HG02970 (cell line): ENCODE measurements around the gene C22orf23.
A peak's percentile ranks its signal among the peaks of the same experiment; 100 is the strongest.

Experiments used
- ATAC-seq: cut with Tn5 transposase; IDR thresholded peaks from one replicate; pipeline ENCODE4 v1.9.1; 2021; ENCODE audit warnings: mild to moderate bottlenecking, moderate library complexity, moderate number of reproducible peaks; ENCODE audit not compliant: unreplicated experiment, low FRiP score

C22orf23 gene

DNA sequence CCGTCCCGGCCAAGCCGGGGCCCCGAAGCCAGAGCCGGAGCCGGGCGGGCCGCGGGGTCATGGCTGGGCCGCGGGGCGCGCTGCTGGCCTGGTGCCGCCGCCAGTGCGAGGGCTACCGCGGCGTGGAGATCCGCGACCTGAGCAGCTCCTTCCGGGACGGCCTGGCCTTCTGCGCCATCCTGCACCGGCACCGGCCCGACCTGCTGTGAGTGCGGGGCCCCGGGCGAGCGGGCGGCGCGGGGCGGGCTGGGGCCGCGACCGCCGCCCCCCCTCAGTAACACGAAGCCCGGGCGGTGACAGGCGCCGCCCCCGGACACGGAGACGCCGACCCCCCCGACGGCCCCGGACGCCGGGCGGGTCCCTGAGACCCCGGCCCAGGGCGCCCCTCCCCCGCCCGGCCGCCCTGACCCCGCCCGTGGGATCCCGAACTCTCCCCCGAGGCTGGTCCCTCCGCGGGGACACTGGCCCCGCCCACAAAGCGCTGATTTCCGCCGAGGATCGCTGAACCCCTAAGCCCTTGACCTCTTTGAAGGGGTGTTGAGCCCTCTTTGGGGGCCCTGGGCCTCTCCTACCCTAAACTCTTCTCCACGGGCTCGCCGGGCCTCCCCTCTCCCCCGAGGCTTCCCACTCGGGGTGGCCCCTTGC lies 46.9 kb downstream of the C22orf23 start:
- ATAC-seq: peak; percentile 19

DNA sequence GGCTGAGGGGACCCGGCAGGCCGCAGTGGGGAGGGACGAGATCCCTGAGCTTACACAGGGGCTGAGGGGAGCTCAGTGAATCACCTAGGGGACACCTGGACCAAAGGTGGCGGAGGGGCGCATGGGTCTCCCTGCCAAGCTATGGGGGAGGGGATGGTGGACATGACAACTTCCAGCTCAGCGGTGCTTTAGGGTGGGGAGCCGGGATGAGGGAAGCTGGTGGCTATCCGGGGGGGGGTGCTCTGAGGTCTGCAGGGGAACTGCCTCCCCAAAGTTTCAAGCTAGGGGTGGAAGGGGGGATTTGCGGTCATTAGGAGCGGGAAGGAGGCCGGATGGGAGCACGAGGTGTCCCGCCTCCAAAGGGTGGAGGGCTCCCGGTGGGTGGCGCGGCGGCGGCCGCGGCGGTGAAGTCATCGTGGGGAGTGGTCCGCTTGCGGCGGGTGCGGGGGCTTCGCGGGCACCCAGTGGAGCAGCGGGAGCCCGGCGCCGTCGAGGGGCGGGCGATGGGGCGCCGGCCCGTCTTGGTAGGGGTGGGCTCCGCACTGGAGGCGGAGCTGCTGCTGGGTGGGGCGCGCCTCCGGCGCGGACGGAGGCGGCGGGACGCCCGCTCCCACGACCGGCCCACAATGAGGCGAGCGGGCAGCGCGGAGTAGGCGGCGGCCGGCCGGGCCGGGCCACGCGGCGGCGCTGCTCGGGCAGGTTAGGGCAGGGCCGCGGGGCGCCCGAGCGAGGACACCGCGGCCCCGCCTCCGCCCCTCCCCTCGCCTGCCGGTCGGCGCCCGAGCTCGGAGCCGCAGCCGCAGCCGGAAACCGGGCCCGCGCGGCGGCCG lies 47.7 kb downstream of the C22orf23 start, which contains the start of gene MICALL1:
Gene MICALL1 (plus strand): TSS at position 764 of the 830 bp plus-strand sequence. CDS start 126 bp downstream, outside the sequence.
- peak; percentile 63 for ATAC-seq

DNA sequence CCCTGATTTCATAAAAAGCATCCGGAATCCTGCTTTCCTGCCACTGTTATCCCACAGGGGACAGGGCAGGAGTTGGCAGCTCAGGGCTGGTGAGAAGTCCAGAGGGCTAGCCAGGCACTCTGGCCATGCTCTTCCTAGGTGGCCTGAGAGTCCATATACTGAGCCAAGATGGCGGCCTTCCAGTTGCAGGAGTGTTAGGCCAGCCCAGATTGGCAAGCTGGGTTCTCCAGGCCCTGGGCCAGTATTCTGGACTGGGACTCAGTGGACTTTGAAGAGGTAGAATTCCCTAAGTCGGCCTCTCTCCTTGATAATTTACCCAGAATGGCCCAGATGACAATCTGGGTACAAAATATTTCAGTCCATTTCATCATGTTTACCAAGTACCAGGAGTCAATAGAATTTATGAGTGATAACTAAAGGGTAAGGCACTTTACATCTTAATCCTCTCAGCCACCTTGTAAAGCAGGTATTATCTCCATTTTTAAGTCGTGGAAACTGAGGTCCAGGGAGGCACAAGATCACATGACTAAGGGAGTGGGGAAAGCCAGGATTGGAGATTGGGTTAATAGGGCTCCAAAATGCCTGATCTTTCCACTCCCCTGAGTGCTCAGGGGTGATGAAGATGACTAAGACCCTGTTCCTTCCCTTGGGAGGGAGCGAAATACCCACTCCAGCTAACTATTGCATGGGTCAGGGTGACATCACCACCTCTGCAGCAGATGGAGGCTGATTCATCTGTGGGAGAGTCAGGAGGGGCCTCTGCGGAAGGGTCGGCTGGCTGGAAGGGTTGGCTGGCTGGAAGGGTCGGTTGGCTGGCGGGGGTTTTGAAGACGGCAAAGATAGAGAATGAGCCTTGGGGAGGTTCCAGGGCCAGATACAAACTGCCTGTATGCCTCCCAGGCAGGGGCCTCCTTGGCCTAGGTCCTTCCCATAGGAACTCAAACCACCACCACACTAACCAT lies 48.5 kb downstream of the C22orf23 start:
- ATAC-seq: no peak

DNA sequence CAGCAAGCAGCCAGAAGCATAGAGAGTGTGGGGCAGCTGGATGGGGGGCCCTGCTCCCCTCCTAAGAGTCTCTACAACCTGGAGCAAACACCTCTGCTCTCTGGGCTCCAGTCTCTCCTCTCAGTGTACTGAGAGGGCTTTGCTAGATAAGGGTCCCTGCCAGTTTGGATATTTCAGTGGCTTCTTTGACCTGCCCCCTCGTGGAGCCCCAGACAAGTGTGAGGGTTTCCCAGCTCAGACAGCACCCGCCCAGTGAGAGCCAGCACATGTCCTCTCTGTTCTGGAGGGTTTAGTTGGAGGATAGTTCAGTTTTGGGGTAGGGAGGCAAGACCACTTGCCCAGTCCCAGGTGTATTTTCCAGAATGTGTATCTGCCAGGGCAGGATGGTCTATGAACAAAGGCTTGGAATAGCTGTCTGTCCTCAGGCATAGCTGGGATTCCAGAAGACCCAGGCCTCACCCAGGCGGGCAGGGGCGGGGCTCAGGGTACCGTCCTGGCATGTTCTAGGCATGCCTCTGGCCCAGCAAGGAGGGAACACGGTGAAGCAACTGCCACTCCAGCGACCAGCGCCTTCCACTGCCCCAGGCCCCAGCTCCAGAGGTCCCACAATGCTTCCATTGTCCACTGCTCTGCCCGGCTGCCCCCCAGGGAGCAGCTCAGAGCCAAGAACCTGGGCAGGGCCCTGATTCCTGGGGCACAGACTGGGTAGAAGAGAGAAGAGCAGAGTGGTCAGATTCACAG lies 54.8 kb downstream of the C22orf23 start:
- no peak for ATAC-seq

DNA sequence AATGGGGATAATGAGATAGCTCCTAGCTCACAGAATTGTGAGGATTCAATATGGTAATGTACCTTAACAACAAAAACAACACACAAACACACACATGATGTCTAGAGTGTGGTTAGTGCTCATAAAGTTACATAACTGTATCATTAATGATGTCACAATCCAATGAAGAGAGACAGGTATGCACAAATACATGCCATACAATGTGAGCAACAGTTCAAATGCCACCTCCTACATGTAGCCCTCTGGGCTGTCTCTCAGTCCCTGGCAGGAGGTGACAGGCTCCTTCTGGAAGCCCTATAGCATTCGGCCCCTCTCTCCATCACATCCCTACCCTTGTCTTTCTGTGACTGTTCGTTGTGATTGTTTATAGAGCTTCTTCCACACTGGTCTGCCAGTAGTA lies 55.6 kb downstream of the C22orf23 start:
- ATAC-seq: no peak

DNA sequence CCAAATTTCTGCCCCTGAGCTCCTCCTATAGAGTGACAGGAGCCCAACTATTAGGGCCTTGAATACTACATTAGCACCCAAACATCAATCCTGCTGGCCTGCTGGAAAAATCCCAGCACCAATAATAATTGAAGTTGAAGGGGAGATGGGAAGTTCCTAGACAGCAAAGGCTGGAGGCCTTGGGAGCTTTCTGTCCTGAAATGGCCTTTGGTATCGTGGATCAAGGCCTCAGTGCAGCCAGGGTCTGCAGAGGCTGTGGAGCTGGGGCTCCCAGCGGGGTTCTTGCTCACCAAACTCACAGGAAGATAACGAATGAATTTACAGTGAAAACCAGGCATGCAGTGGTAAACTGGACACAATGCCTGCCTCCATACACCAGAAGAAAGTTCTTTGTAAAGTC lies 56.5 kb downstream of the C22orf23 start:
- no peak for ATAC-seq

DNA sequence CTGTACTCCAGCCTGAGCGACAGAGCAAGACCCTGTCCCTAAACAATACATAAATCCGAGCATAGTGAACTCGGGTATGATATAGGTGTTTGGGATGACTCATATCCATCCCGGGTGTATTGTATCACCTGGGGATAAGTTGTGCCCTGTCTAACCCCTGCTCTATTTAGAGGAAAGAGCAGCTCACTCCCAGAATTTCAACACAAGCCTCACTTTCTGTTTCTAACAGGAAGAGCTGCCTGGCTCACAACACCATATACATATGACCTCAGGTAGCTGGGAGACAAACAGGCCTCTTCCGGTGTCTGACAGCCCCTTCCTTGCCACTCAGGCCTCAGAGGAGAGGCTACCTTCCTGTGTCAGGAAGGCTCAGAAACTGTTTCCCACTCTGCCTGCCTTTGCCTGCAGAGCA lies 57.2 kb downstream of the C22orf23 start:
- no peak for ATAC-seq

DNA sequence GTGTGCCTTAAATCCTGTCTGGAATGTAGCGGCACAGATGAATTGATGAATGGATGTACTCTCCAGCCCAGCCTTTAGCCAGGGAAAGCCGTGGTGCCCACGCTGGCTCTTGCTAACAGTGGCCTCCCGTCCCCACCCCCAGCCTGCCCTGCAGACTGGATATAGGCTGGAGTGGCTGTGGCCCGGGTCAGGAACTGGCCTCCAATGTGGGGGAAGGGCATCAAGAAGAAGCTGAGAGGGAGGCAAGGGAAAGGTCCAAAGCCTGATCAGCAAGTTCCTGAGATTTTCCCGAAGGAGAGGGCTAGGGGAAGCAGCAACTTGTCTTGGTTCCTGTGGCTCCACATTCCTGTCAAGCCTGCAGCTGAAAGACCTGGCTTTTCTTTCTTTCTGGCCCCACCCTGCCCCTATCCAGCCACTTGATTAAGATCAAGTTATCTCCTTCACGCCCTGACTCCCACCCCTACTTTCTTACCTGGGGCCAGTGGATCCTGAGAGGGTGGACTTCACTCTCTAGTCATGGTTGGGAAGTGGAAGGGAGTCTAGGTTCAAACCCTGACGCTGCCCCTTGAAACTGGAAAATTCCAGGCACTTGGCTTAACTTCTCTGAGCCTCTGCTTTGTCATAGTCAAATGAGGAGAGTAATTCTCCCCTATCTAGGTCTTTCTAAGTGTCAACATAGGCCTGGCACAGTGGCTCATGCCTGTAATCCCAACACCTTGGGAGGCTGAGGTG lies 58.3 kb downstream of the C22orf23 start:
- no peak for ATAC-seq

DNA sequence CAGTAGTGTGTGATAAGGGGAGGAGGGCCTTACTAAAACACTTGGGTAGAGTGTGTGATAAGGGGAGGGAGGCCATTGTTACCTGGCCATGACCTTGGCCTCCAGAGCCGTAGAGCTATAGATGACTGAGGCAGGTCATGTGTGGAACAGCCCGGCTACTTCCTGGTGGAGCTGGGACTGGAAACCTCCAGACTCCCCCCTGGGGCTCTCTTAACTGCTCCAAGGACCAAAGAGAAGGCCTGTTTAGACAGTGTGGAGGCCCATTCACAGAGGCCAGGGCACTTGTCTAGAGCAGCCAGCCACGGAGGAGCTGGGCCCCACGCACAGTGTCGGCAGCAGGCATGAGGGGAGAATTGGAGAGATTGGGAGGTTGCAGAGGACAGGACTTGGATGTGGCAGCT lies 59.8 kb downstream of the C22orf23 start:
- no peak for ATAC-seq
